ENCODE data around the gene RPS21. TPM values are rescaled to one million over a fixed set of nuclear protein-coding genes. Genes with fewer than 3 reads are reported as not detected.
"Not testable (repeated sequence)": the region's sequence is repeated elsewhere in the genome, so short reads cannot be mapped to it uniquely, and the experiment has no call there.

The RPS21 gene
- total RNA-seq, 1 donor from 2014 or later, result 2,109 TPM

GRCh38 chr20:62417981-62418708 is 31.2 kb downstream of the RPS21 start:
- no peaks in the 10 kb centered on the region for H3K27me3 Mint-ChIP-seq
- no peaks in the 10 kb centered on the region for H3K36me3 Mint-ChIP-seq (ENCODE audit: low read depth)
- H3K9me3 Mint-ChIP-seq, result no peaks in the 10 kb centered on the region
- H3K4me3 Mint-ChIP-seq, result no peak overlapping the region
- no peak overlapping the region for H3K27ac Mint-ChIP-seq
- no peak for DNase-seq
- H3K4me1 Mint-ChIP-seq, result no peaks in the 10 kb centered on the region
- intact Hi-C loops (cut with micrococcal nuclease), result no loop called here

- H3K4me1 Mint-ChIP-seq, result no peaks in the 10 kb centered on the region
- no peaks in the 10 kb centered on the region for H3K36me3 Mint-ChIP-seq (ENCODE audit: low read depth)
- no peak overlapping the region for H3K27ac Mint-ChIP-seq
- no peak for DNase-seq
- no peaks in the 10 kb centered on the region for H3K27me3 Mint-ChIP-seq
- no peak overlapping the region for H3K4me3 Mint-ChIP-seq
- intact Hi-C loops (cut with micrococcal nuclease), result no loop called here
- no peaks in the 10 kb centered on the region for H3K9me3 Mint-ChIP-seq
These were observed 32.0 kb downstream of the RPS21 start for GRCh38 chr20:62418709-62419487.

- intact Hi-C loops (cut with micrococcal nuclease), result no loop called here
- no peaks in the 10 kb centered on the region for H3K36me3 Mint-ChIP-seq (ENCODE audit: low read depth)
- no peaks in the 10 kb centered on the region for H3K9me3 Mint-ChIP-seq
These were observed 32.9 kb downstream of the RPS21 start for GRCh38 chr20:62419759-62420158.

GRCh38 chr20:62420846-62421715 is 34.2 kb downstream of the RPS21 start:
- Mint-ChIP-seq H3K4me1 (no peaks in the 10 kb centered on the region), H3K36me3 (ENCODE audit: low read depth) (no peaks in the 10 kb centered on the region), H3K27ac (no peak overlapping the region), H3K27me3 (no peaks in the 10 kb centered on the region), H3K4me3 (no peak overlapping the region), H3K9me3 (no peaks in the 10 kb centered on the region)
- no peak for DNase-seq
- intact Hi-C loops (cut with micrococcal nuclease), result no loop called here

More at GRCh38 chr20:62419759-62420158, 32.9 kb downstream of the RPS21 start:
- Mint-ChIP-seq H3K4me3 (no peak overlapping the region), H3K4me1 (no peaks in the 10 kb centered on the region), H3K27me3 (no peaks in the 10 kb centered on the region), H3K27ac (no peak overlapping the region)
- DNase-seq, result no peak

- no peaks in the 10 kb centered on the region for H3K9me3 Mint-ChIP-seq
- no peak for DNase-seq
- H3K4me1 Mint-ChIP-seq, result no peaks in the 10 kb centered on the region
- intact Hi-C loops (cut with micrococcal nuclease), result no loop called here
- no peak overlapping the region for H3K4me3 Mint-ChIP-seq
- H3K27me3 Mint-ChIP-seq, result no peaks in the 10 kb centered on the region
- H3K36me3 Mint-ChIP-seq (ENCODE audit: low read depth), result no peaks in the 10 kb centered on the region
- H3K27ac Mint-ChIP-seq, result no peak overlapping the region
These were observed 34.8 kb downstream of the RPS21 start for GRCh38 chr20:62421716-62421990.

GRCh38 chr20:62422636-62423325 is 35.9 kb downstream of the RPS21 start:
- no peaks in the 10 kb centered on the region for H3K9me3 Mint-ChIP-seq
- no peaks in the 10 kb centered on the region for H3K4me1 Mint-ChIP-seq
- H3K27me3 Mint-ChIP-seq, result no peaks in the 10 kb centered on the region
- intact Hi-C loops (cut with micrococcal nuclease), result no loop called here
- H3K36me3 Mint-ChIP-seq (ENCODE audit: low read depth), result no peaks in the 10 kb centered on the region
- H3K4me3 Mint-ChIP-seq, result no peak overlapping the region
- DNase-seq, result no peak
- H3K27ac Mint-ChIP-seq, result no peak overlapping the region

- H3K9me3 Mint-ChIP-seq, result no peaks in the 10 kb centered on the region
- intact Hi-C loops (cut with micrococcal nuclease), result no loop called here
- no peak for DNase-seq
These were observed 36.4 kb downstream of the RPS21 start for GRCh38 chr20:62423326-62423706.

GRCh38 chr20:62424249-62425107 is 37.6 kb downstream of the RPS21 start:
- DNase-seq, result no peak
- Mint-ChIP-seq H3K36me3 (ENCODE audit: low read depth) (no peaks in the 10 kb centered on the region), H3K27ac (no peak overlapping the region), H3K4me1 (no peaks in the 10 kb centered on the region), H3K9me3 (no peaks in the 10 kb centered on the region), H3K27me3 (no peaks in the 10 kb centered on the region), H3K4me3 (no peak overlapping the region)
- intact Hi-C loops (cut with micrococcal nuclease), result no loop called here

More at GRCh38 chr20:62423326-62423706, 36.4 kb downstream of the RPS21 start:
- no peaks in the 10 kb centered on the region for H3K4me1 Mint-ChIP-seq
- H3K27me3 Mint-ChIP-seq, result no peaks in the 10 kb centered on the region
- H3K27ac Mint-ChIP-seq, result no peak overlapping the region
- H3K36me3 Mint-ChIP-seq (ENCODE audit: low read depth), result no peaks in the 10 kb centered on the region
- H3K4me3 Mint-ChIP-seq, result no peak overlapping the region

- Mint-ChIP-seq H3K4me1 (no peaks in the 10 kb centered on the region), H3K27me3 (no peaks in the 10 kb centered on the region), H3K4me3 (no peak overlapping the region), H3K27ac (no peak overlapping the region), H3K36me3 (ENCODE audit: low read depth) (no peaks in the 10 kb centered on the region), H3K9me3 (no peaks in the 10 kb centered on the region)
- intact Hi-C loops (cut with micrococcal nuclease), result no loop called here
- no peak for DNase-seq
These were observed 38.6 kb downstream of the RPS21 start for GRCh38 chr20:62425281-62426058.

- intact Hi-C loops (cut with micrococcal nuclease); DNase-seq; H3K27me3 Mint-ChIP-seq; H3K36me3 Mint-ChIP-seq (ENCODE audit: low read depth); H3K27ac Mint-ChIP-seq; H3K4me1 Mint-ChIP-seq; H3K9me3 Mint-ChIP-seq; H3K4me3 Mint-ChIP-seq: not testable (repeated sequence)
These were observed 39.1 kb downstream of the RPS21 start for GRCh38 chr20:62426059-62426348.

GRCh38 chr20:62426699-62427131 is 39.8 kb downstream of the RPS21 start:
- intact Hi-C loops (cut with micrococcal nuclease), result no loop called here
- Mint-ChIP-seq H3K27ac (no peak overlapping the region), H3K4me1 (no peaks in the 10 kb centered on the region), H3K9me3 (no peaks in the 10 kb centered on the region), H3K4me3 (no peak overlapping the region), H3K27me3 (no peaks in the 10 kb centered on the region), H3K36me3 (ENCODE audit: low read depth) (no peaks in the 10 kb centered on the region)
- no peak for DNase-seq

GRCh38 chr20:62427172-62428001 is 40.5 kb downstream of the RPS21 start, which contains the start of gene RBBP8NL:
RBBP8NL (minus strand) TSS chr20:62427539; CDS start chr20:62419647, 7,892 bp downstream.
- Mint-ChIP-seq H3K36me3 (ENCODE audit: low read depth) (no peaks in the 10 kb centered on the region), H3K27ac (no peak within 1 kb of the TSS), H3K9me3 (no peaks in the 10 kb centered on the region), H3K27me3 (no peaks in the 10 kb centered on the region), H3K4me3 (no peak within 1 kb of the TSS), H3K4me1 (no peaks in the 10 kb centered on the region)
- no peak for DNase-seq
- intact Hi-C loops (cut with micrococcal nuclease), result no loop called here

All from activated CD4-positive, alpha-beta T cell treated with anti-CD3 and anti-CD28 coated beads, Interleukin-2, amount 10 ng/mL, durations not matched to agents 24 days and 14 days (primary cell).